Endothelial cell of umbilical vein (primary cell): Measurements from ENCODE around the gene DVL3.

Experiments
- EZH2 ChIP-seq: IDR thresholded peaks from 2 replicates; pipeline ENCODE4 v1.6.1; 2012; ENCODE audit warnings: borderline replicate concordance, low read depth, mild to moderate bottlenecking, moderate library complexity, low read length, inconsistent platforms; ENCODE audit not compliant: severe bottlenecking
- FOS ChIP-seq: IDR thresholded peaks from 2 replicates; pipeline ENCODE4 v1.6.1; 2011; ENCODE audit warnings: mild to moderate bottlenecking, low read length, moderate library complexity, borderline replicate concordance; ENCODE audit not compliant: insufficient read depth
- GATA2 ChIP-seq: IDR thresholded peaks from 2 replicates; pipeline ENCODE4 v1.7.0; 2011; ENCODE audit warnings: low read depth, mild to moderate bottlenecking, moderate library complexity, mixed read lengths, low read length; ENCODE audit not compliant: insufficient read length, insufficient read depth
- JUN ChIP-seq: IDR thresholded peaks from 2 replicates; pipeline ENCODE4 v1.6.1; 2011; ENCODE audit warnings: borderline replicate concordance, low read depth; ENCODE audit not compliant: insufficient read length, insufficient read depth
- MYC ChIP-seq: IDR thresholded peaks from one replicate; pipeline ENCODE4 v1.6.1; 2011; ENCODE audit warnings: mild to moderate bottlenecking, low read depth, low read length
- POLR2A ChIP-seq: IDR thresholded peaks from 2 replicates; pipeline ENCODE4 v1.6.1; 2012; ENCODE audit warnings: low read depth, mild to moderate bottlenecking, control low read depth, low read length
- POLR2AphosphoS5 ChIP-seq: IDR thresholded peaks from 2 replicates; pipeline ENCODE4 v1.6.1; 2012; ENCODE audit warnings: low read depth, mild to moderate bottlenecking, control low read depth, low read length, moderate library complexity; ENCODE audit not compliant: insufficient read depth
- TF ChIP-seq, protein P1 (sequence below), 2 donors: IDR thresholded peaks; 1 replicate in 1 of 2; 2 replicates in 1 of 2; pipeline ENCODE4 v1.5.1; 2011; ENCODE audit warnings: low read length in 2 of 2, mild to moderate bottlenecking in 2 of 2, moderate library complexity in 2 of 2, control low read depth in 1 of 2, inconsistent platforms in 1 of 2, low read depth in 1 of 2; ENCODE audit not compliant: insufficient read depth in 1 of 2; ENCODE audit errors: extremely low read depth in 1 of 2
- TF ChIP-seq, protein P2 (sequence below): IDR thresholded peaks from 2 replicates; pipeline ENCODE4 v1.6.1; 2011; ENCODE audit not compliant: insufficient read depth, insufficient read length

DNA sequence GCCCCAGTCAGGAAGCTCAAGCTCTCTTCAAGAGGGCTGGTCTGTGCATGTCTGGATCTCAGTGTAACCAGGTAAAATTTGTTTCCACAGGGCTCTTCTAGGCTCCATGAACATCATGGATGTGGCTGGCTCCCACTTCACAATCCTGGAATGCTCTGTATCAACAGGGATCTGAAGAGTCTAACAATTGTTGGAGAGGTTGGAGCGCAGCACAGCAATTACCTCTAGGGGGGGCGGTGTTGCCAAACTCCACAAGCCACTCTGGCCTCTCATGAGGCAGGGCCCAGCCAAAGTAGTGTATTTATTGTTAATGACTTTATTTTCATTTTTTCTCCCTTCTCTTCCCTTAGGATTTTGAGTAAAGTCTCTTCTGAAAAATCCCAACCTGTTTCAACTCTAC is 26.2 kb upstream of the DVL3 start:
- TF ChIP-seq, protein P1, sequence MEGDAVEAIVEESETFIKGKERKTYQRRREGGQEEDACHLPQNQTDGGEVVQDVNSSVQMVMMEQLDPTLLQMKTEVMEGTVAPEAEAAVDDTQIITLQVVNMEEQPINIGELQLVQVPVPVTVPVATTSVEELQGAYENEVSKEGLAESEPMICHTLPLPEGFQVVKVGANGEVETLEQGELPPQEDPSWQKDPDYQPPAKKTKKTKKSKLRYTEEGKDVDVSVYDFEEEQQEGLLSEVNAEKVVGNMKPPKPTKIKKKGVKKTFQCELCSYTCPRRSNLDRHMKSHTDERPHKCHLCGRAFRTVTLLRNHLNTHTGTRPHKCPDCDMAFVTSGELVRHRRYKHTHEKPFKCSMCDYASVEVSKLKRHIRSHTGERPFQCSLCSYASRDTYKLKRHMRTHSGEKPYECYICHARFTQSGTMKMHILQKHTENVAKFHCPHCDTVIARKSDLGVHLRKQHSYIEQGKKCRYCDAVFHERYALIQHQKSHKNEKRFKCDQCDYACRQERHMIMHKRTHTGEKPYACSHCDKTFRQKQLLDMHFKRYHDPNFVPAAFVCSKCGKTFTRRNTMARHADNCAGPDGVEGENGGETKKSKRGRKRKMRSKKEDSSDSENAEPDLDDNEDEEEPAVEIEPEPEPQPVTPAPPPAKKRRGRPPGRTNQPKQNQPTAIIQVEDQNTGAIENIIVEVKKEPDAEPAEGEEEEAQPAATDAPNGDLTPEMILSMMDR (IDR thresholded peaks at IDR 0.05; ENCODE audit: extremely low read depth in 1 of 2, insufficient read depth in 1 of 2, low read depth in 1 of 2, low read length in 2 of 2) = peak; percentile 41 to 45
- no peak for TF ChIP-seq POLR2A
- TF ChIP-seq MYC = no peak
- no peak for TF ChIP-seq EZH2
- no peak for TF ChIP-seq POLR2AphosphoS5
- TF ChIP-seq FOS = no peak
- no peak for TF ChIP-seq JUN
- TF ChIP-seq, protein P2, sequence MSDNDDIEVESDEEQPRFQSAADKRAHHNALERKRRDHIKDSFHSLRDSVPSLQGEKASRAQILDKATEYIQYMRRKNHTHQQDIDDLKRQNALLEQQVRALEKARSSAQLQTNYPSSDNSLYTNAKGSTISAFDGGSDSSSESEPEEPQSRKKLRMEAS = no peak
- no peak for TF ChIP-seq GATA2
